ENCODE measurements around the gene TMTC1.
"Not testable (repeated sequence)": the region's sequence is repeated elsewhere in the genome, so short reads cannot be mapped to it uniquely, and the experiment has no call there.

Gene TMTC1

GRCh38 chr12:29783773-29784666, at the start of gene TMTC1:
TSS of gene TMTC1 (minus strand) at chr12:29783942. CDS start at chr12:29783751, 191 bp downstream.
- H3K4me3 ChIP-seq = peak within 1 kb of the TSS; percentile 39 to 62 (median 58)
- peak within 1 kb of the TSS in 20 of 21 experiments; percentile 0 to 91 (median 73) for H3K27ac ChIP-seq

GRCh38 chr12:29831173-29831572, 47.4 kb upstream of the TMTC1 start:
- Histone ChIP-seq H3K27ac (no peak overlapping the region), H3K4me3 (no peak overlapping the region)

- H3K27ac ChIP-seq = no peak overlapping the region
- no peak overlapping the region for H3K4me3 ChIP-seq
Observed at GRCh38 chr12:29830391-29830790, 46.6 kb upstream of the TMTC1 start.

GRCh38 chr12:29818916-29819623, 35.3 kb upstream of the TMTC1 start:
- Histone ChIP-seq H3K4me3 (no peak overlapping the region), H3K27ac (no peak overlapping the region)

- Histone ChIP-seq H3K27ac (no peak overlapping the region), H3K4me3 (no peak overlapping the region)
Observed at GRCh38 chr12:29816874-29817725, 33.4 kb upstream of the TMTC1 start.

- H3K4me3 ChIP-seq, H3K27ac ChIP-seq: not testable (repeated sequence)
Observed at GRCh38 chr12:29809616-29810361, 26.0 kb upstream of the TMTC1 start.

GRCh38 chr12:29807129-29807528, 23.4 kb upstream of the TMTC1 start:
- Histone ChIP-seq H3K27ac (peak overlapping the region in 1 of 21 experiments; percentile 6), H3K4me3 (no peak overlapping the region)

- H3K4me3 ChIP-seq = no peak overlapping the region
- no peak overlapping the region for H3K27ac ChIP-seq
Observed at GRCh38 chr12:29804019-29804418, 20.3 kb upstream of the TMTC1 start.

GRCh38 chr12:29799591-29799990, 15.8 kb upstream of the TMTC1 start:
- Histone ChIP-seq H3K27ac (no peak overlapping the region), H3K4me3 (no peak overlapping the region)

GRCh38 chr12:29797565-29798355, 14.0 kb upstream of the TMTC1 start:
- H3K4me3 ChIP-seq = no peak overlapping the region
- H3K27ac ChIP-seq = peak overlapping the region in 1 of 21 experiments; percentile 24

GRCh38 chr12:29796823-29797263, 13.1 kb upstream of the TMTC1 start:
- no peak overlapping the region for H3K4me3 ChIP-seq
- peak overlapping the region in 1 of 21 experiments; percentile 24 for H3K27ac ChIP-seq

- H3K27ac ChIP-seq = no peak overlapping the region
- H3K4me3 ChIP-seq = no peak overlapping the region
Observed at GRCh38 chr12:29795715-29796114, 12.0 kb upstream of the TMTC1 start.

- Histone ChIP-seq H3K27ac (no peak overlapping the region), H3K4me3 (no peak overlapping the region)
Observed at GRCh38 chr12:29794862-29795261, 11.1 kb upstream of the TMTC1 start.

- H3K27ac ChIP-seq = no peak overlapping the region
- H3K4me3 ChIP-seq = no peak overlapping the region
Observed at GRCh38 chr12:29792853-29793252, 9.1 kb upstream of the TMTC1 start.

GRCh38 chr12:29792132-29792531, 8.4 kb upstream of the TMTC1 start:
- Histone ChIP-seq H3K4me3 (no peak overlapping the region), H3K27ac (no peak overlapping the region)

GRCh38 chr12:29782871-29783772, 620 bp downstream of the TMTC1 start:
- Histone ChIP-seq H3K4me3 (peak overlapping the region; percentile 39 to 62 (median 58)), H3K27ac (peak overlapping the region in 20 of 21 experiments; percentile 0 to 91 (median 73))

GRCh38 chr12:29782285-29782870, 1.4 kb downstream of the TMTC1 start:
- Histone ChIP-seq H3K4me3 (peak overlapping the region; percentile 39 to 62 (median 58)), H3K27ac (peak overlapping the region in 20 of 21 experiments; percentile 0 to 91 (median 73))
